GM19467 (cell line): ENCODE data around the gene ENTPD5.
"Not testable (repeated sequence)": the region's sequence is repeated elsewhere in the genome, so short reads cannot be mapped to it uniquely, and the experiment has no call there.

Experiments used
- ATAC-seq: cut with Tn5 transposase; IDR thresholded peaks from one replicate; pipeline ENCODE4 v1.9.1; 2021; ENCODE audit warnings: mild to moderate bottlenecking, moderate library complexity; ENCODE audit not compliant: unreplicated experiment

The ENTPD5 gene

GRCh38 chr14:74008843-74009499 lies 10.1 kb downstream of the ENTPD5 start:
- ATAC-seq: no peak

GRCh38 chr14:74005664-74006063 lies 13.4 kb downstream of the ENTPD5 start:
- ATAC-seq: not testable (repeated sequence)

GRCh38 chr14:73998726-73999125 lies 20.4 kb downstream of the ENTPD5 start:
- no peak for ATAC-seq

- ATAC-seq: no peak
Observed at GRCh38 chr14:73997944-73998447, 21.1 kb downstream of the ENTPD5 start.

- ATAC-seq: no peak
Observed at GRCh38 chr14:73997108-73997943, 21.8 kb downstream of the ENTPD5 start.

GRCh38 chr14:73996731-73997107 lies 22.4 kb downstream of the ENTPD5 start:
- no peak for ATAC-seq

- no peak for ATAC-seq
Observed at GRCh38 chr14:73995977-73996378, 23.1 kb downstream of the ENTPD5 start.

- ATAC-seq: not testable (repeated sequence)
Observed at GRCh38 chr14:73994926-73995325, 24.2 kb downstream of the ENTPD5 start.

- no peak for ATAC-seq
Observed at GRCh38 chr14:73991092-73991491, 28.0 kb downstream of the ENTPD5 start.

GRCh38 chr14:73988656-73989055 lies 30.4 kb downstream of the ENTPD5 start:
- ATAC-seq: not testable (repeated sequence)

- no peak for ATAC-seq
Observed at GRCh38 chr14:73988065-73988464, 31.0 kb downstream of the ENTPD5 start.

- no peak for ATAC-seq
Observed at GRCh38 chr14:73977896-73978295, 41.2 kb downstream of the ENTPD5 start.

GRCh38 chr14:73976125-73976524 lies 43.0 kb downstream of the ENTPD5 start:
- no peak for ATAC-seq

GRCh38 chr14:73973497-73973896 lies 45.6 kb downstream of the ENTPD5 start:
- ATAC-seq: no peak

GRCh38 chr14:73968885-73969284 lies 50.2 kb downstream of the ENTPD5 start:
- ATAC-seq: no peak

GRCh38 chr14:73965216-73965615 lies 53.9 kb downstream of the ENTPD5 start:
- ATAC-seq: no peak

- ATAC-seq: no peak
Observed at GRCh38 chr14:73961192-73961591, 57.9 kb downstream of the ENTPD5 start.

GRCh38 chr14:73958591-73958990 lies 60.5 kb downstream of the ENTPD5 start:
- no peak for ATAC-seq

GRCh38 chr14:73955674-73956073 lies 63.4 kb downstream of the ENTPD5 start:
- no peak for ATAC-seq

- no peak for ATAC-seq
Observed at GRCh38 chr14:73953731-73954130, 65.4 kb downstream of the ENTPD5 start.

GRCh38 chr14:73949752-73950734 lies 69.0 kb downstream of the ENTPD5 start, which contains the start of the genes COQ6 and FAM161B:
COQ6 (plus strand) TSS chr14:73950302; CDS start chr14:73950333, 31 bp downstream.
FAM161B (minus strand) TSS chr14:73950094; CDS start chr14:73950026, 68 bp downstream.
- ATAC-seq: peak; percentile 86
